DND-41 (cell line): ENCODE measurements around the gene POU4F3.

Experiments used
- ATAC-seq: fragments of 200-7000 bp; cut with Tn5 transposase; 3 replicates; pipeline ENCODE4 v1.9.1; 2021; ENCODE audit warnings: low read depth; ENCODE audit not compliant: insufficient read depth
- DNase-seq: peaks from one replicate; pipeline ENCODE4 v3.0.0-alpha.2; 2020
- H2AFZ ChIP-seq: 2 replicates; pipeline ENCODE4 v1.6.0; 2012; ENCODE audit warnings: low read depth, low read length
- H3K27ac ChIP-seq: 2 replicates; pipeline ENCODE4 v1.5.1; 2012; ENCODE audit warnings: low read length, inconsistent platforms
- H3K27me3 ChIP-seq: fragments of 200-600 bp; sonication (generic); 2 replicates; pipeline ENCODE4 v1.6.0; 2012; ENCODE audit warnings: low read length, mild to moderate bottlenecking, inconsistent platforms; ENCODE audit not compliant: insufficient read depth, poor library complexity
- H3K36me3 ChIP-seq: 2 replicates; pipeline ENCODE4 v1.5.1; 2012; ENCODE audit warnings: low read length, inconsistent platforms; ENCODE audit not compliant: insufficient read depth
- H3K4me1 ChIP-seq: 2 replicates; pipeline ENCODE4 v1.5.1; 2012; ENCODE audit warnings: mild to moderate bottlenecking, low read length; ENCODE audit not compliant: insufficient read depth
- H3K4me2 ChIP-seq: 2 replicates; pipeline ENCODE4 v1.6.0; 2012; ENCODE audit warnings: mild to moderate bottlenecking, moderate library complexity, low read length, inconsistent platforms; ENCODE audit not compliant: insufficient read depth
- H3K4me3 ChIP-seq, 2 experiments: fragments of 200-600 bp in 1 of 2; shearing (Covaris generic) in 1 of 2; 2 replicates each; pipeline ENCODE4 v1.5.1; 2012 to 2016; ENCODE audit warnings: inconsistent platforms in 2 of 2, low read length in 2 of 2, mild to moderate bottlenecking in 2 of 2, low read depth in 1 of 2, moderate library complexity in 1 of 2
- H3K79me2 ChIP-seq: 2 replicates; pipeline ENCODE4 v1.6.0; 2012; ENCODE audit warnings: low read length, inconsistent platforms; ENCODE audit not compliant: insufficient read depth
- H3K9ac ChIP-seq: 2 replicates; pipeline ENCODE4 v1.6.0; 2012; ENCODE audit warnings: low read depth, mild to moderate bottlenecking, inconsistent platforms, low read length, moderate library complexity
- H3K9me3 ChIP-seq: 2 replicates; pipeline ENCODE4 v1.5.1; 2012; ENCODE audit warnings: low read length, moderate library complexity, mild to moderate bottlenecking, inconsistent platforms; ENCODE audit not compliant: insufficient read depth, severe bottlenecking
- H4K20me1 ChIP-seq: 2 replicates; pipeline ENCODE4 v1.6.0; 2012; ENCODE audit warnings: low read length; ENCODE audit not compliant: insufficient read depth
- EZH2 ChIP-seq: IDR thresholded peaks from 3 replicates; pipeline ENCODE4 v1.6.1; 2012; ENCODE audit warnings: borderline replicate concordance, low read depth, mild to moderate bottlenecking, moderate library complexity, low read length, inconsistent platforms; ENCODE audit not compliant: severe bottlenecking
- TF ChIP-seq, protein P1 (sequence below): IDR thresholded peaks from 2 replicates; pipeline ENCODE4 v1.5.1; 2012; ENCODE audit warnings: borderline replicate concordance, low read length, moderate library complexity, mild to moderate bottlenecking; ENCODE audit not compliant: poor library complexity, severe bottlenecking; ENCODE audit errors: extremely low read depth

The POU4F3 gene

DNA sequence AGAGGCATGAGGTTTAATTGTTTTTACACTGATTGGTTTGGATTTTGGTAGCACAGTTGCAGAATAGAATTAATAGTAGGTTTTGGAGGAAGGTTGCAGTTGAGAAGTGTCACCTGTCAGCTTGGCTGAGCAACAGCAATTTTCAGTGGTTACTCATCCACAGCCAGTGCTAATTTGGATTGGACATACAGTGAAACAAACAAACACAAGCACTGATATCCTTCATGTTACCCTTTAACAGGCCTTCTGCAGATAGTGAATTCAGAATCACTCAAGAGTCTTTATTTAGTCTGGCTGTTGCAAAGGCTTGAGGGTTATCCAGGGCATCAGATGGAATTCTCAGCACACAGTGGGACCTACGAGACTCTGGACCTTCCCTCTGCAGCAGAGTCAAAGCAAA lies 31.8 kb upstream of the POU4F3 start:
- no peak overlapping the region for H3K27ac ChIP-seq
- no peaks in the 10 kb centered on the region for H3K79me2 ChIP-seq
- H3K4me1 ChIP-seq, result no peaks in the 10 kb centered on the region
- H3K27me3 ChIP-seq, result peaks cover 8% of the 10 kb centered on the region
- H2AFZ ChIP-seq, result no peak overlapping the region
- H3K36me3 ChIP-seq, result no peaks in the 10 kb centered on the region
- no peaks in the 10 kb centered on the region for H4K20me1 ChIP-seq
- TF ChIP-seq EZH2, result no peak
- TF ChIP-seq, protein P1, sequence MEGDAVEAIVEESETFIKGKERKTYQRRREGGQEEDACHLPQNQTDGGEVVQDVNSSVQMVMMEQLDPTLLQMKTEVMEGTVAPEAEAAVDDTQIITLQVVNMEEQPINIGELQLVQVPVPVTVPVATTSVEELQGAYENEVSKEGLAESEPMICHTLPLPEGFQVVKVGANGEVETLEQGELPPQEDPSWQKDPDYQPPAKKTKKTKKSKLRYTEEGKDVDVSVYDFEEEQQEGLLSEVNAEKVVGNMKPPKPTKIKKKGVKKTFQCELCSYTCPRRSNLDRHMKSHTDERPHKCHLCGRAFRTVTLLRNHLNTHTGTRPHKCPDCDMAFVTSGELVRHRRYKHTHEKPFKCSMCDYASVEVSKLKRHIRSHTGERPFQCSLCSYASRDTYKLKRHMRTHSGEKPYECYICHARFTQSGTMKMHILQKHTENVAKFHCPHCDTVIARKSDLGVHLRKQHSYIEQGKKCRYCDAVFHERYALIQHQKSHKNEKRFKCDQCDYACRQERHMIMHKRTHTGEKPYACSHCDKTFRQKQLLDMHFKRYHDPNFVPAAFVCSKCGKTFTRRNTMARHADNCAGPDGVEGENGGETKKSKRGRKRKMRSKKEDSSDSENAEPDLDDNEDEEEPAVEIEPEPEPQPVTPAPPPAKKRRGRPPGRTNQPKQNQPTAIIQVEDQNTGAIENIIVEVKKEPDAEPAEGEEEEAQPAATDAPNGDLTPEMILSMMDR, result no peak
- H3K9ac ChIP-seq, result no peak overlapping the region
- no peak for ATAC-seq
- no peak overlapping the region for H3K4me2 ChIP-seq
- H3K4me3 ChIP-seq, result no peak overlapping the region
- no peak for DNase-seq
- no peaks in the 10 kb centered on the region for H3K9me3 ChIP-seq

DNA sequence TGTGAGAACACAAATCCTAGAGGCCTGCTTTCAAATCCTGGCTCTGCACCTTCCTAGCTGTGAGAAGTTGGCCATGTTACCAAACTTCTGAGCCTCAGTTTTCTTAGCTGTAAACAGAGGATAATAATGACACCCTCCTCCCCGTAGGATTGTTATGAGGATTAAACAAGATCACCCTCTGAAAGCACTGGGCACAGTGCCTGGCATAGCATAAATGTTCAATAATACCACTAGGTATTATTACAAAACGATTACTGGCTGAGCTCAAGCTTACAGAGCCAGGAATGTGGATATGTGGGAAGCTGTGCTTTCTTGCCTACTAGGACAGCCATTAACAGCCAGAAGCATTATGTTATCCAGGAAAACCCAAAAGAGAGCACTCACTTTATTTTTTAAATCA lies 30.8 kb upstream of the POU4F3 start:
- DNase-seq, result no peak
- H3K36me3 ChIP-seq, result no peaks in the 10 kb centered on the region
- H3K4me2 ChIP-seq, result no peak overlapping the region
- ATAC-seq, result no peak
- no peaks in the 10 kb centered on the region for H3K79me2 ChIP-seq
- TF ChIP-seq, protein P1, result no peak
- no peak for TF ChIP-seq EZH2
- no peaks in the 10 kb centered on the region for H3K4me1 ChIP-seq
- H3K27ac ChIP-seq, result no peak overlapping the region
- peaks cover 8% of the 10 kb centered on the region for H3K27me3 ChIP-seq
- no peak overlapping the region for H3K9ac ChIP-seq
- no peak overlapping the region for H3K4me3 ChIP-seq
- no peaks in the 10 kb centered on the region for H4K20me1 ChIP-seq
- no peak overlapping the region for H2AFZ ChIP-seq
- no peaks in the 10 kb centered on the region for H3K9me3 ChIP-seq

DNA sequence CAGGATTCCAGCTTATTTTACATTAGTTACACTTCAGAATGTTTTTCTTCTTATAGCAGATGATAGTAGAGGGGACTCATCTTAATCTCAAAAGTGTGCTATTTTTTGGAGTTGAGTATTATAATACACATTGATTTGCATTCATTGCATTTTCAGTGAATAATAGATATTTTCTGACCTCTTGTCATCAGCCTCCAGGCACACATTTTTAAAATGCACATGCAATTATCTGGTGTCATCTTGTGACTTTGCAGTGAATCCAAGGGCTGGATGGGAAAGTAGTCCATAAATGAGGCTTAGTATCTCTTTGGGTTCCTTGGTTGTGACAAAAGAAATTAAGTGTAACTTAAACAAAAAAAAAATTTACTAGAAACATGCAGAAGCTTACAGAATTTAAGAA lies 28.1 kb upstream of the POU4F3 start:
- no peak overlapping the region for H3K9ac ChIP-seq
- no peak overlapping the region for H3K4me2 ChIP-seq
- no peak for ATAC-seq
- no peaks in the 10 kb centered on the region for H3K9me3 ChIP-seq
- no peaks in the 10 kb centered on the region for H3K79me2 ChIP-seq
- H3K4me1 ChIP-seq, result 0 out of 2 replicates have a peak, but pooled peaks cover 3% of the 10 kb centered on the region
- no peak overlapping the region for H2AFZ ChIP-seq
- H3K27me3 ChIP-seq, result peaks cover 17% of the 10 kb centered on the region
- no peaks in the 10 kb centered on the region for H4K20me1 ChIP-seq
- H3K27ac ChIP-seq, result no peak overlapping the region
- no peaks in the 10 kb centered on the region for H3K36me3 ChIP-seq
- TF ChIP-seq EZH2, result no peak
- TF ChIP-seq, protein P1, result no peak
- no peak overlapping the region for H3K4me3 ChIP-seq
- DNase-seq, result no peak

DNA sequence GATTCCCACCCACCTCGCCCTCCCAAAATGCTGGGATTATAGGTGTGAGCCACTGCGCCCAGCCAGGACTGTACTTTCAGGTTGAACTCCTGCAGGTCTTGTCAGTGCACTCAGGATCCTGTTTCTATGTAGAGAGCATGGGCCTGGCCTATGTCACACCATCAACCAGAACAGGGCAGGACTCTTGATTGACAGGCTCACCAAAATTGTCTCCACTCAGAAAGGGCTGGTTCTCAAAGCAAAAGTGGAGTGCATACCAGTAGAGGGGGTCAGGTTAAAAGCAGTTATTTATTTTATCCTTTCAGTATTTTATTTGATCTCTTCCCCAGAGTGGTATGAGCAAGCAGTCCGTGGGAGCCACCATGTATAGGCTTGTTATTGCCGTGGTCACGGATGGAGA lies 27.4 kb upstream of the POU4F3 start:
- ATAC-seq (no peak), DNase-seq (no peak)
- Histone ChIP-seq H3K4me1 (0 out of 2 replicates have a peak, but pooled peaks cover 3% of the 10 kb centered on the region), H3K9ac (no peak overlapping the region), H3K9me3 (no peaks in the 10 kb centered on the region), H3K27me3 (peaks cover 17% of the 10 kb centered on the region), H3K79me2 (no peaks in the 10 kb centered on the region), H3K4me3 (no peak overlapping the region), H3K27ac (no peak overlapping the region), H2AFZ (no peak overlapping the region), H3K4me2 (no peak overlapping the region), H3K36me3 (no peaks in the 10 kb centered on the region), H4K20me1 (no peaks in the 10 kb centered on the region)
- TF ChIP-seq, protein P1, result no peak
- TF ChIP-seq EZH2, result no peak
